Esophagus squamous epithelium (tissue), 5 donors: Measurements from ENCODE around the gene CD82. TPM values are rescaled to one million over a fixed set of nuclear protein-coding genes. Genes with fewer than 3 reads are reported as not detected.
A peak's percentile ranks its signal among the peaks of the same experiment; 100 is the strongest.

ENCODE experiments used
- DNase-seq: peaks from one replicate; lab custom pipeline; 2025; lab: John Stamatoyannopoulos, UW
- H3K27ac ChIP-seq, 4 donors: fragments of 200-600 bp; sonication (generic); one replicate each; pipeline ENCODE4 v1.5.1; 2016 to 2019; ENCODE audit warnings: mild to moderate bottlenecking in 1 of 4
- H3K27me3 ChIP-seq, 4 donors: fragments of 200-600 bp; sonication (generic); 1 replicate in 3 of 4; 2 replicates in 1 of 4; pipeline versions ENCODE4 v1.5.1 to v1.6.0; 2017 to 2021; ENCODE audit warnings: antibody characterized with exemption in 1 of 4
- H3K36me3 ChIP-seq, 3 donors: fragments of 200-600 bp; sonication (generic); one replicate each; pipeline ENCODE4 v1.5.1; 2016 to 2019
- H3K4me1 ChIP-seq, 3 donors: fragments of 200-600 bp; sonication (generic); one replicate each; pipeline ENCODE4 v1.5.1; 2017 to 2019
- H3K4me3 ChIP-seq, 4 donors: fragments of 200-600 bp; sonication (generic); 1 replicate in 3 of 4; 2 replicates in 1 of 4; pipeline ENCODE4 v1.5.1; 2016 to 2019; ENCODE audit warnings: mild to moderate bottlenecking in 2 of 4, moderate library complexity in 1 of 4
- H3K9me3 ChIP-seq, 3 donors: fragments of 200-600 bp; sonication (generic); one replicate each; pipeline ENCODE4 v1.5.1; 2016 to 2019
- POLR2A ChIP-seq, 4 donors: fragments of 450-650 bp; IDR thresholded peaks; one replicate each; pipeline ENCODE4 v1.6.1; 2017; ENCODE audit warnings: antibody characterized with exemption in 4 of 4, mild to moderate bottlenecking in 4 of 4, moderate library complexity in 3 of 4
- WGBS, 2 donors: methylation state at CpG; one replicate each; pipeline ENCODE4 v1.1.5; 2018; 5-methylcytosine and 5-hydroxymethylcytosine counted together
- intact Hi-C: fragments of 100-400 bp; cut with DNase I; formaldehyde crosslinking; loops from one replicate; pipeline ENCODE4 v1.15.0; 2022
- total RNA-seq, 4 donors: library from RNA; depleted of rRNA; stranded (reverse); fragments of >200 nt; gene quantifications; one replicate each; pipeline ENCODE4 v1.1.0, GENCODE V29; 2016
- TF ChIP-seq, protein P1 (sequence below), 6 experiments: fragments of 450-650 bp in 4 of 6; fragments of 200-600 bp in 2 of 6; sonication (generic) in 2 of 6; IDR thresholded peaks; one replicate each; pipeline ENCODE4 v1.5.1; 2016 to 2019; ENCODE audit warnings: antibody characterized with exemption in 6 of 6, mild to moderate bottlenecking in 4 of 6, moderate library complexity in 4 of 6
- donor health status: DM: yes; HTN: yes; CAD: no.

CD82 gene
- total RNA-seq, 4 donors from 2014 or later, result 70.9 to 137 (median 108) TPM

GRCh38 chr11:44590769-44591168, 25.3 kb downstream of the CD82 start:
- peaks cover 7 to 90% (median 11%) of the 10 kb centered on the region in 3 donors for H3K36me3 ChIP-seq
- 53 to 100% methylated on average over 1 to 5 of the region's 6 CpGs for WGBS, 2 donors
- no peak overlapping the region for H3K4me3 ChIP-seq
- TF ChIP-seq, protein P1, sequence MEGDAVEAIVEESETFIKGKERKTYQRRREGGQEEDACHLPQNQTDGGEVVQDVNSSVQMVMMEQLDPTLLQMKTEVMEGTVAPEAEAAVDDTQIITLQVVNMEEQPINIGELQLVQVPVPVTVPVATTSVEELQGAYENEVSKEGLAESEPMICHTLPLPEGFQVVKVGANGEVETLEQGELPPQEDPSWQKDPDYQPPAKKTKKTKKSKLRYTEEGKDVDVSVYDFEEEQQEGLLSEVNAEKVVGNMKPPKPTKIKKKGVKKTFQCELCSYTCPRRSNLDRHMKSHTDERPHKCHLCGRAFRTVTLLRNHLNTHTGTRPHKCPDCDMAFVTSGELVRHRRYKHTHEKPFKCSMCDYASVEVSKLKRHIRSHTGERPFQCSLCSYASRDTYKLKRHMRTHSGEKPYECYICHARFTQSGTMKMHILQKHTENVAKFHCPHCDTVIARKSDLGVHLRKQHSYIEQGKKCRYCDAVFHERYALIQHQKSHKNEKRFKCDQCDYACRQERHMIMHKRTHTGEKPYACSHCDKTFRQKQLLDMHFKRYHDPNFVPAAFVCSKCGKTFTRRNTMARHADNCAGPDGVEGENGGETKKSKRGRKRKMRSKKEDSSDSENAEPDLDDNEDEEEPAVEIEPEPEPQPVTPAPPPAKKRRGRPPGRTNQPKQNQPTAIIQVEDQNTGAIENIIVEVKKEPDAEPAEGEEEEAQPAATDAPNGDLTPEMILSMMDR (IDR thresholded peaks at IDR 0.05), result no peak
- no peak for TF ChIP-seq POLR2A (IDR thresholded peaks at IDR 0.05)
- no peaks in the 10 kb centered on the region for H3K9me3 ChIP-seq
- intact Hi-C loops, result no loop called here
- H3K27me3 ChIP-seq, result no peaks in the 10 kb centered on the region
- DNase-seq, result no peak
- peak overlapping the region in 3 of 4 donors; percentile 6 to 76 (median 65) for H3K27ac ChIP-seq
- peaks cover 0 to 62% (median 36%) of the 10 kb centered on the region in 3 donors for H3K4me1 ChIP-seq

- Histone ChIP-seq H3K27me3 (no peaks in the 10 kb centered on the region), H3K4me1 (peaks cover 7 to 70% (median 44%) of the 10 kb centered on the region in 3 donors), H3K36me3 (peaks cover 7 to 83% (median 11%) of the 10 kb centered on the region in 3 donors), H3K27ac (peak overlapping the region in 3 of 4 donors; percentile 6 to 76 (median 65)), H3K4me3 (no peak overlapping the region), H3K9me3 (no peaks in the 10 kb centered on the region)
- 86 to 92% methylated on average over 4 of the region's 4 CpGs for WGBS, 2 donors
- TF ChIP-seq POLR2A (IDR thresholded peaks at IDR 0.05), result no peak
- TF ChIP-seq, protein P1 (IDR thresholded peaks at IDR 0.05), result no peak
- intact Hi-C loops, result no loop called here
- no peak for DNase-seq
Measured at GRCh38 chr11:44591557-44591956, 26.1 kb downstream of the CD82 start.

GRCh38 chr11:44592125-44592940, 26.9 kb downstream of the CD82 start:
- WGBS, 2 donors, result 40 to 46% methylated on average over 11 of the region's 13 CpGs
- Histone ChIP-seq H3K27ac (peak overlapping the region; percentile 43 to 76 (median 56)), H3K9me3 (no peaks in the 10 kb centered on the region), H3K4me3 (no peak overlapping the region), H3K36me3 (peaks cover 6 to 83% (median 11%) of the 10 kb centered on the region in 3 donors), H3K4me1 (peaks cover 15 to 77% (median 51%) of the 10 kb centered on the region in 3 donors), H3K27me3 (no peaks in the 10 kb centered on the region)
- TF ChIP-seq, protein P1 (IDR thresholded peaks at IDR 0.05), result no peak
- no peak for TF ChIP-seq POLR2A (IDR thresholded peaks at IDR 0.05)
- no peak for DNase-seq
- intact Hi-C loops, result no loop called here

DNA sequence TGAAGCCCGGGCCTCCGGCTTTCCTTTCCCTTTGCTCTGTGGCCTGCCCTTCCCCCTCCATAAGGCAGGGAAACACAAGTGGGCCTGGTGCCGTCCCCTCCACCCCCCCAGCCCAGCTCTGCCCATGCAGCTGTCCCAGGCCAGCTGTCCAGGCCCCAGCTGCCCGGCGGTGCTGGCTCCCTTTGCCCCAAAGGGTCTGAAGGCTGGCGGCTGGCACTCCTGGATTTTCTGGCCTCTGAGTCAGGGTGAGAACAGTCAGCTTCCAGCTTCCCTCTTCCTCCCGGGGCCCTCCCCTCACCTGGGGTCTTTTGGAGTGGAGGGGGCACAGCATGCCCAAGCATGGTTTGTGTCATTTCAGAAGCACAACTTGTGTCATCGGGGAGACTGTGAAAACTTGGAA, 27.8 kb downstream of the CD82 start:
- intact Hi-C loops, result no loop called here
- 34 to 47% methylated on average over 3 to 7 of the region's 8 CpGs for WGBS, 2 donors
- Histone ChIP-seq H3K27me3 (no peaks in the 10 kb centered on the region), H3K27ac (peak overlapping the region; percentile 43 to 76 (median 56)), H3K4me1 (peaks cover 15 to 84% (median 58%) of the 10 kb centered on the region in 3 donors), H3K4me3 (no peak overlapping the region), H3K36me3 (peaks cover 0 to 77% (median 8%) of the 10 kb centered on the region in 3 donors), H3K9me3 (no peaks in the 10 kb centered on the region)
- no peak for DNase-seq
- no peak for TF ChIP-seq POLR2A (IDR thresholded peaks at IDR 0.05)
- TF ChIP-seq, protein P1 (IDR thresholded peaks at IDR 0.05), result no peak

GRCh38 chr11:44595006-44595405, 29.5 kb downstream of the CD82 start:
- no peaks in the 10 kb centered on the region for H3K9me3 ChIP-seq
- H3K36me3 ChIP-seq, result peaks cover 0 to 76% (median 3%) of the 10 kb centered on the region in 3 donors
- TF ChIP-seq, protein P1 (IDR thresholded peaks at IDR 0.05), result no peak
- no peak for TF ChIP-seq POLR2A (IDR thresholded peaks at IDR 0.05)
- intact Hi-C loops, result no loop called here
- no peak overlapping the region for H3K4me3 ChIP-seq
- H3K27ac ChIP-seq, result peak overlapping the region in 1 of 4 donors; percentile 63
- DNase-seq, result no peak
- peaks cover 15 to 70% (median 58%) of the 10 kb centered on the region in 3 donors for H3K4me1 ChIP-seq
- 61 to 78% methylated on average over 6 of the region's 6 CpGs for WGBS, 2 donors
- no peaks in the 10 kb centered on the region for H3K27me3 ChIP-seq
